Measurements from ENCODE around the gene CHMP1A.
"Not testable (repeated sequence)": the region's sequence is repeated elsewhere in the genome, so short reads cannot be mapped to it uniquely, and the experiment has no call there.

Gene CHMP1A

DNA sequence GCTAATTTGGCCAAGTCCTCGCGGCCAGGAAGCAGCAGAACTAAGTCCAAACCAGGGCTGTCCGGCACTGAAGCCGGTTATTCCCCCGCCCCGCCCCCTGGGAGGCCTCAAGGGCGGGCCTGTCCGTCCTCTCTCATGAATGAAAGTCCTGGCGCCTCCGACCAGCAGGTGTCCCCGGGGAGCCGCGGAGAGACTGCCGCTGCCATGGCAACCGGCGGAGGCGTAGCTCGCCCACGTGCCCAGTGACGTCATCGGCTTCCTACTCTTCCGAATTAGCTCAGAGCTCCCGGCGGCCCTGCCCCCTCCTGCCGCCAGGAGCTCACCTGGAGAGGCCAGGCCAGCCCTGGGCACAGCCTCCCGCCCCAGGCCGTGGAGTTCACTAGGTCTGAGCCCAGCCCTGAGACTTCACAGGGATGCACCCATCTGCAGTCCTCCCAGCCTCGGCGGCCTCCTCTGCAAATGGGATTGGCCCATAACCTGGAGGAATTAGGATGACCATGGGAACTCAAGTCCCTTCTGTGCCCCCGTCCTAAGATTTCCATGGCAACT lies 42.7 kb upstream of the CHMP1A start:
- Histone ChIP-seq H3K9ac (ENCODE audit: insufficient read length, low read depth) (peak overlapping the region; percentile 90), H3K9me3 (ENCODE audit: insufficient read depth, low read length) (no peaks in the 10 kb centered on the region), H3K4me1 (ENCODE audit: insufficient read depth, insufficient read length) (peaks cover 27% of the 10 kb centered on the region), H3K36me3 (ENCODE audit: insufficient read depth, insufficient read length, low read length) (peaks cover 37% of the 10 kb centered on the region), H3K27me3 (ENCODE audit: insufficient read depth, insufficient read length) (peaks cover 14% of the 10 kb centered on the region), H3K4me3 (ENCODE audit: insufficient read length, low read depth) (peak overlapping the region; percentile 81)
- TF ChIP-seq ZNF274 (IDR thresholded peaks at IDR 0.05; ENCODE audit: low read depth, low read length): no peak
- no peak for TF ChIP-seq SUZ12 (IDR thresholded peaks at IDR 0.05; ENCODE audit: extremely low read depth, insufficient read depth, insufficient read length)
- TF ChIP-seq YY1 (IDR thresholded peaks at IDR 0.05; ENCODE audit: insufficient read depth, insufficient read length): no peak
- DNase-seq (ENCODE audit: low read depth, low spot score): peak; percentile 99

- not testable (repeated sequence) for DNase-seq (ENCODE audit: low read depth, low spot score)
- H3K4me3 ChIP-seq (ENCODE audit: insufficient read length, low read depth): peak overlapping the region; percentile 25
Observed at GRCh38 chr16:89699629-89700099, 42.2 kb upstream of the CHMP1A start.

DNA sequence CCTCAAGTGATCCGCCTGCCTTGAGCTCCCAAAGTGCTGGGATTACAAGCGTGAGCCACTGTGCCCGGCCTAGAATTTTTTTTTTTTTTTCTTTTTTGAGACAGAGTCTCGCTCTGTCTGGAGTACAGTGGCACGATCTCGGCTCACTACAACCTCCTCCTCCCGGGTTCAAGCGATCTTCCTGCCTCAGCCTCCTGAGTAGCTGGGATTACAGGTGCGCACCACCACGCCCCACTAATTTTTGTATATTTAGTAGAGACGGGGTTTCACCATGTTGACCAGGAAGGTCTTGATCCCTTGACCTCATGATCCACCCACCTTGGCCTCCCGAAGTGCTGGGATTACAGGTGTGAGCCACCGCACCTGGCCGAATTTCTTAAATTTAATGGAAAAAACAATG lies 41.2 kb upstream of the CHMP1A start:
- H3K4me3 ChIP-seq (ENCODE audit: insufficient read length, low read depth); DNase-seq (ENCODE audit: low read depth, low spot score); H3K9me3 ChIP-seq (ENCODE audit: insufficient read depth, low read length); H3K9ac ChIP-seq (ENCODE audit: insufficient read length, low read depth): not testable (repeated sequence)
- H3K4me1 ChIP-seq (ENCODE audit: insufficient read depth, insufficient read length): peaks cover 31% of the 10 kb centered on the region
- H3K27me3 ChIP-seq (ENCODE audit: insufficient read depth, insufficient read length): peaks cover 11% of the 10 kb centered on the region
- peaks cover 52% of the 10 kb centered on the region for H3K36me3 ChIP-seq (ENCODE audit: insufficient read depth, insufficient read length, low read length)

More at GRCh38 chr16:89699629-89700099, 42.2 kb upstream of the CHMP1A start:
- peaks cover 31% of the 10 kb centered on the region for H3K4me1 ChIP-seq (ENCODE audit: insufficient read depth, insufficient read length)
- peaks cover 11% of the 10 kb centered on the region for H3K27me3 ChIP-seq (ENCODE audit: insufficient read depth, insufficient read length)
- H3K9me3 ChIP-seq (ENCODE audit: insufficient read depth, low read length): not testable (repeated sequence)
- peak overlapping the region; percentile 59 for H3K9ac ChIP-seq (ENCODE audit: insufficient read length, low read depth)
- H3K36me3 ChIP-seq (ENCODE audit: insufficient read depth, insufficient read length, low read length): peaks cover 42% of the 10 kb centered on the region

DNA sequence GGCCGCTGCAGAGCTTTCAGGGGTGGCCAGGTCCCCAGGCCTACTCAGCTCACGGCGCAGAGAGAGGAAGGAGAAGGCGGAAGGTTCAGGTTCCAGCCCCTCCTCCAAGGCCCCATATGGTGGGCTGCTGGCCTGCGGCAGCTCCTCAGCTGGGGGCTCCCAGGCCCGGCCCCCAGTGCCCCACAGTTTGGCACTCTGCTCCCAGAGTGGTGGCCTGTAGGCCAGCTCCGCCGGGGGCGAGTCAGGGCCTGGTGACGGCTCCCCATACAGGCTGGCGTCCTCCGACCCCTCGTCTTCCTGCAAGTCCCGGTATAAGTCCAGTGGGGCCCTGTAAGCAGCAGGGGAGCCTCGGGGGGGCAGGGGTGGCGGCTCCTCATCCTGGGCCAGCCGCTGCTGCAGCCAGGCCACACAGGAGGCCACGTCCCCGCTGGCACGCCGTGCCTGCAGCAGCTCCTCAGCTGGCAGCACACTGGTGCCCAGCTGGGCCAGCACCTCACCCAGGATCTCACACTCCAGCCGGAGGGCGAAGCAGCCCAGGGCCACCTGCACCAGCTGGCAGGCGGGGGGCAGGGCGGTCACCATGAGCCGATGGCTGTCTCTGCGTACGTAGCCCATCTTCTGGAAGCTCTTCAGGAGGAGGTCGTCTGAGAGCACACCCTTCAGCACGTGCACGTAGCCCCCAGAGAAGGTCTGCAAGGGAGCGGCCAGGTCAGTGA lies 40.3 kb upstream of the CHMP1A start:
- Histone ChIP-seq H3K9me3 (ENCODE audit: insufficient read depth, low read length) (no peaks in the 10 kb centered on the region), H3K27me3 (ENCODE audit: insufficient read depth, insufficient read length) (peaks cover 3% of the 10 kb centered on the region), H3K36me3 (ENCODE audit: insufficient read depth, insufficient read length, low read length) (peaks cover 60% of the 10 kb centered on the region), H3K9ac (ENCODE audit: insufficient read length, low read depth) (peak overlapping the region; percentile 56), H3K4me1 (ENCODE audit: insufficient read depth, insufficient read length) (peaks cover 31% of the 10 kb centered on the region), H3K4me3 (ENCODE audit: insufficient read length, low read depth) (no peak overlapping the region)
- TF ChIP-seq ZNF274 (IDR thresholded peaks at IDR 0.05; ENCODE audit: low read depth, low read length) (no peak), YY1 (IDR thresholded peaks at IDR 0.05; ENCODE audit: insufficient read depth, insufficient read length) (no peak), SUZ12 (IDR thresholded peaks at IDR 0.05; ENCODE audit: extremely low read depth, insufficient read depth, insufficient read length) (no peak)
- no peak for DNase-seq (ENCODE audit: low read depth, low spot score)

GRCh38 chr16:89697161-89697615 lies 39.7 kb upstream of the CHMP1A start:
- no peaks in the 10 kb centered on the region for H3K9me3 ChIP-seq (ENCODE audit: insufficient read depth, low read length)
- H3K9ac ChIP-seq (ENCODE audit: insufficient read length, low read depth): peak overlapping the region; percentile 42
- H3K4me1 ChIP-seq (ENCODE audit: insufficient read depth, insufficient read length): peaks cover 32% of the 10 kb centered on the region
- DNase-seq (ENCODE audit: low read depth, low spot score): no peak
- no peak overlapping the region for H3K4me3 ChIP-seq (ENCODE audit: insufficient read length, low read depth)
- no peaks in the 10 kb centered on the region for H3K27me3 ChIP-seq (ENCODE audit: insufficient read depth, insufficient read length)
- TF ChIP-seq ZNF274 (IDR thresholded peaks at IDR 0.05; ENCODE audit: low read depth, low read length): no peak
- no peak for TF ChIP-seq YY1 (IDR thresholded peaks at IDR 0.05; ENCODE audit: insufficient read depth, insufficient read length)
- no peak for TF ChIP-seq SUZ12 (IDR thresholded peaks at IDR 0.05; ENCODE audit: extremely low read depth, insufficient read depth, insufficient read length)
- H3K36me3 ChIP-seq (ENCODE audit: insufficient read depth, insufficient read length, low read length): peaks cover 64% of the 10 kb centered on the region

- no peak for DNase-seq (ENCODE audit: low read depth, low spot score)
- Histone ChIP-seq H3K27me3 (ENCODE audit: insufficient read depth, insufficient read length) (no peaks in the 10 kb centered on the region), H3K36me3 (ENCODE audit: insufficient read depth, insufficient read length, low read length) (peaks cover 69% of the 10 kb centered on the region), H3K4me3 (ENCODE audit: insufficient read length, low read depth) (no peak overlapping the region), H3K9ac (ENCODE audit: insufficient read length, low read depth) (peak overlapping the region; percentile 21), H3K4me1 (ENCODE audit: insufficient read depth, insufficient read length) (peaks cover 35% of the 10 kb centered on the region), H3K9me3 (ENCODE audit: insufficient read depth, low read length) (no peaks in the 10 kb centered on the region)
- TF ChIP-seq SUZ12 (IDR thresholded peaks at IDR 0.05; ENCODE audit: extremely low read depth, insufficient read depth, insufficient read length): no peak
- TF ChIP-seq YY1 (IDR thresholded peaks at IDR 0.05; ENCODE audit: insufficient read depth, insufficient read length): no peak
- TF ChIP-seq ZNF274 (IDR thresholded peaks at IDR 0.05; ENCODE audit: low read depth, low read length): no peak
Observed at GRCh38 chr16:89696670-89697128, 39.2 kb upstream of the CHMP1A start.

DNA sequence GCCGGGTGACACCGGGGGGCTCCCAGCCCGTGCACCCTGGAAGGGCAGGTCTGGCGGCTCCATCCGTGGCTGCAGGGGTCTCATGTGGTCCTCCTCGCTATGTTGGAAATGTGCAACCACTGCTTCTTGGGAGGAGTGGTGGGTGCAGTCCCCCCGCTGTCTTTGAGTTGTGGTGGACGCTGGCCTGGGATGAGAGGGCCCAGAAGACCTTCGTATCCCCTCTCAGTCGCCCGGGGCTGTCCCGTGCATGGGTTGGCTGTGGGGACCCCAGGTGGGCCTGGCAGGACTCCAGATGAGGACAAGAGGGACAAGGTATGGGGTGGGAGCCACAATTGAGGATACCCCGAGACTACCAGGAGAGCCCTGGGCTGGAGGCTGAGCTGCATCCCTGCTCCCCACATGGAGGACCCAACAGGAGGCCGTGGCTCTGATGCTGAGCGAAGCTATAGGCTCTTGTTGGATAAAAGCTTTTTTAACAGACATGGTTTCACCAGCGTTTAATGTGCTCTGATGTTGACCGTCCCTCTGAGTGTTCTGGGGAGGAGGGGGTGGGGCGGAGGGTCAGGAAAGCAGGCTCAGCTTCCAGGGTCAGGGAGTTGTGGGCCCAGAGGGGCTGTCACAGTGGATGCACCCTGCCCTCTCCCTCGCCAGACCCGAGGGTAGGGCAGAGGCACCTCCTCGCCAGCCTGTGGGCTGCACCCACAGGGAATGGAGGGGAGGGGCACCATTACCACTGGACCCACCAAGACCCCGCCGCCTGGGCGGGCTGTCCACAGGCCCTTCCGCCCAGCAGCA lies 38.6 kb upstream of the CHMP1A start:
- H3K36me3 ChIP-seq (ENCODE audit: insufficient read depth, insufficient read length, low read length): peaks cover 75% of the 10 kb centered on the region
- no peak for DNase-seq (ENCODE audit: low read depth, low spot score)
- H3K4me3 ChIP-seq (ENCODE audit: insufficient read length, low read depth): no peak overlapping the region
- no peak for TF ChIP-seq YY1 (IDR thresholded peaks at IDR 0.05; ENCODE audit: insufficient read depth, insufficient read length)
- no peak for TF ChIP-seq SUZ12 (IDR thresholded peaks at IDR 0.05; ENCODE audit: extremely low read depth, insufficient read depth, insufficient read length)
- TF ChIP-seq ZNF274 (IDR thresholded peaks at IDR 0.05; ENCODE audit: low read depth, low read length): no peak
- peaks cover 40% of the 10 kb centered on the region for H3K4me1 ChIP-seq (ENCODE audit: insufficient read depth, insufficient read length)
- no peaks in the 10 kb centered on the region for H3K9me3 ChIP-seq (ENCODE audit: insufficient read depth, low read length)
- H3K27me3 ChIP-seq (ENCODE audit: insufficient read depth, insufficient read length): no peaks in the 10 kb centered on the region
- no peak overlapping the region for H3K9ac ChIP-seq (ENCODE audit: insufficient read length, low read depth)
